ENCODE data around the gene TTLL7. TPM values are rescaled to one million over a fixed set of nuclear protein-coding genes. Genes with fewer than 3 reads are reported as not detected.

TTLL7 gene
- total RNA-seq, 4 donors from 2014 or later: 5.8 to 7.7 (median 7.2) TPM

DNA sequence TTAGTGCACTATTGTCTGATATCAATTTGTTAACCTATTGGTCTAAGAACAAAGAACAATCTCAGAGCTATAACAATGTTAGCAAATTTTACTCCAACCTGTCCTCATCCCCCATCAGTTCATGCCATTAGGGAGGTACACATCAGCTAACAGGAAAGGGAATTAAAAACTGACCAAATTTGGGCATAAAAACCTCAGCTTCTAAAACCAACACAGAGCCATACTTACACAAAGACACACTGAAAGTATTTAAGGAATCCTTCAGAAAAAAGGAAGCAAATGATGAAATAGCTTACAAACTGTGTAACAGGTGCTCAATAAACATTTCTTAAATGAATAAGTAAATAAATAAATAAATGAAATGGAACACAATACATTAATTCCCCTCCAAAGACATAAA is 89.2 kb downstream of the TTLL7 start:
- TF ChIP-seq, protein P1, sequence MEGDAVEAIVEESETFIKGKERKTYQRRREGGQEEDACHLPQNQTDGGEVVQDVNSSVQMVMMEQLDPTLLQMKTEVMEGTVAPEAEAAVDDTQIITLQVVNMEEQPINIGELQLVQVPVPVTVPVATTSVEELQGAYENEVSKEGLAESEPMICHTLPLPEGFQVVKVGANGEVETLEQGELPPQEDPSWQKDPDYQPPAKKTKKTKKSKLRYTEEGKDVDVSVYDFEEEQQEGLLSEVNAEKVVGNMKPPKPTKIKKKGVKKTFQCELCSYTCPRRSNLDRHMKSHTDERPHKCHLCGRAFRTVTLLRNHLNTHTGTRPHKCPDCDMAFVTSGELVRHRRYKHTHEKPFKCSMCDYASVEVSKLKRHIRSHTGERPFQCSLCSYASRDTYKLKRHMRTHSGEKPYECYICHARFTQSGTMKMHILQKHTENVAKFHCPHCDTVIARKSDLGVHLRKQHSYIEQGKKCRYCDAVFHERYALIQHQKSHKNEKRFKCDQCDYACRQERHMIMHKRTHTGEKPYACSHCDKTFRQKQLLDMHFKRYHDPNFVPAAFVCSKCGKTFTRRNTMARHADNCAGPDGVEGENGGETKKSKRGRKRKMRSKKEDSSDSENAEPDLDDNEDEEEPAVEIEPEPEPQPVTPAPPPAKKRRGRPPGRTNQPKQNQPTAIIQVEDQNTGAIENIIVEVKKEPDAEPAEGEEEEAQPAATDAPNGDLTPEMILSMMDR (IDR thresholded peaks at IDR 0.05; ENCODE audit: low read depth): no peak

DNA sequence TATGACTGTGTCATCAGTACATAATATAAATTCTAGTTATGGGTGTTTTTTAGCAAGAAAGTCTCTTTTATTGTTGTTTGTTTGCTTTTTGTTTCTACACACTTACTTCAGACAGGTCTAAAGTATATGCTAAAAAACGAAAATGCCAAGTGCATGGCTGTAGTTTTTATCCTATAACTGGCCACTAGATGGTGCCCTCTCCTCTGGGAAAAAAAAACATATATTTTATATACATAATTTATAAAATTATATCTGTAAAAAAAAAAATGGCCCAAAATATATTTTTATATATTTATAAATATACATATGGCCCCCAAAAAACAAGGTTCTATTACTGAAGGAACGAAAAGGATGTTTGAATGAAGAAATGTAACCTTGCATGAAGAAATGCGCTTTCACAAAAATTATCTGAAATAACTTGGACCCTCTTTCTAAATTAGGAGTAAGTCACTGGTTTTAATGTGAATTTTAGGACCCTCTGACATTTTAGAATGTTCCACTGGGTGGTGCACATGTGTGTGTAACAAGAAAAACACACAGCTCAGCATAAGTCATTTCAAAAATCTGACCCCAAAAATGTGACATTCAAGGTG is 93.5 kb downstream of the TTLL7 start:
- TF ChIP-seq, protein P1 (IDR thresholded peaks at IDR 0.05; ENCODE audit: low read depth): no peak

DNA sequence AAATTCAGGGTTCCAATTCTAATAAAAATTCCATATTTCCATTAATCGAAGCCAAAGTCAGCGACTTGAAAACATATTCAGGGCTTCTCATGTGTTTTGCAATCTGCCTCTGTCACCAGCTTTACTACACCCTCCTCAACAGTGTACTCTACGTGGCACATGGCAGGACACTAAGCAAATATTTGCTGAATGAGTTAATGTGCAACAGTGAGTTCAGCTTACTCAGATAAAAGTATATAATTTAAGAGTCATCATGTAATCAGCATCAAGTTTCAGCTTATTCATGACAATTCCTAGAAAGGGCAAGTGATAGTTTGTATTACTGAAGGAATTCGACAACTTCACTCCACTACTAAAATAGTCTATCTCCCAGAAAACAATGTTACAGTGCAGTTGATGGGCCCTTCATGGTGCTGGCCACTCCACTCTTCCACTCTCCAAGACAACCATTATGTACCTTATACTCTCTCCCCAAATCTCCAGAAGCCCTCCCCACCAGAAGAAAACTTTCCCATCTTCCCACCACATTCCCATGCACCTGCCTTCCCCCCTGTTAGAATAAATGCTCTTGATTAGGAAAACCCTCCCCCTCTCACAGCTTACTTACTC is 97.3 kb downstream of the TTLL7 start:
- TF ChIP-seq, protein P1 (IDR thresholded peaks at IDR 0.05; ENCODE audit: low read depth): no peak

DNA sequence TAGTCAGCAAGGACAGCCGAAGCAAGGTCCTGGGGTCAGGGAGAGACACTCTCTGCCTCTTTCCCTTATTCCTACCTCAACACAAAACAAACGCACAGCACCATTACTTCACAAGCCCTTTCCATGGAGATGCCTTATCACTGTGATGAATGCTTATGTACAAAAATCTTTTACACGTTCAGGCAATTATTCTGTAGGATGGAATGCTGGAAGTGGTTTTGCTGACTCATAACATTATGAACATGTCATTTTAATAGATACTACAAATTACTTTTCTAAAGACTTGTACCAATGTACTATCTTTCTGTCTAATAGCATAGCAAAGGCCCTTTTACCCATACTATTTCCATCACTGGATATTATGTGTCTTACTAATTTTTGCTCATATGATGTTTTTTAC is 98.4 kb downstream of the TTLL7 start:
- TF ChIP-seq, protein P1 (IDR thresholded peaks at IDR 0.05; ENCODE audit: low read depth): no peak

DNA sequence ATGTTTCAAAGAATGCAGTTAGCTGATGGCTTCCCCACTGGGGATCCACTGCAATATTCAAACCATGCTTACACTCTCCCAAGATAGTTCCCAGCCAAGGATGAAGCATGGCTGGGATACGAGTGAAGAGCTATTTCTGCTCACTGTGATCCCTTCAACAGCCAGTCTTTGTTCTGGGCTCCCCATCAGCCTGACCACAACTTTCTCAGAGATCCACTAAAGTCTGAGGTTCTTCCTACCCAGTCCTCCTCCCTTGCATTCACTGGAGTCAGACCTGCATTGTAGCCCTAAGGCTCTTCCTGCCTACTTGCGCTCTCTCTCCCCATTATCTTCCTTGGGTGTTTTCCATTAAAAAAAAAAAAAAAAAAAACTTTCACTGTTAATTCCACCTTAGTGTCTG is 101.4 kb downstream of the TTLL7 start:
- TF ChIP-seq, protein P1 (IDR thresholded peaks at IDR 0.05; ENCODE audit: low read depth): no peak

DNA sequence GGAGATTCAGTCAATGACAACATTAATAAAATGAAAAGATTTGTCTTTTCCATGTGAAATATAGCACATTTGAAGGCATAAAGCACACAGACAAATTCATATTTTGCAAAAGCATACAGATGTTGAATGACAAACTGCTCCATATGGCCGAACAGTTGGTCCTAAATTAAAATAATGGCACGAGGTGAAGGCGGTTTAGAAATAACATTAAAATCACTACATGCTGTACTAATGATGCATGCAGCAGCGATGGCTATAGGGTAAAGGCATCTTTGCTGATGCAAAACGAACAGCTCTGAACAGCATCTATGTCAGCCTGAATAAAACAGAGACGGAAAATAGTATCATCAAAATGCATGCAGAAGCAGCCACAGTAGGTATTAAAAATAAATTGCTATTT is 102.6 kb downstream of the TTLL7 start:
- TF ChIP-seq, protein P1 (IDR thresholded peaks at IDR 0.05; ENCODE audit: low read depth): no peak

DNA sequence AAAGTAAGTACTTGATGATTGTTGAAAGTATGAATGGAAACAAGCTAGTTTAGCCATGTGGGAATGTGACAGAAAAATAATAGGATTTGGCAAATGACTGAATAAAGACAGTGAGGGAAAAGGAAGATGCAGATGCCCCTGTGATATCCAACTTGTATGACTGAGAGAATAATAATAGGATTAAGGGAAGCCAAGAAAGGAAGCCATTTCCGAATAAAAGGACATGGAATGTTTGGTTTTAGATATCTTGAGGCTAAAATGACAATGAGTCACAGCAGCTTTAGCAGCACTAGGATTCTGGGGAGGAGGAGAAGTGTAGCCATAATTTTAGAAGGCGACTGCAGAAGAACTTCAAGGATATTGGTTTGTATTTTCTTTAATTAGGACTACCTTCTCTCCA is 109.2 kb downstream of the TTLL7 start:
- TF ChIP-seq, protein P1 (IDR thresholded peaks at IDR 0.05; ENCODE audit: low read depth): no peak
